Measurements from ENCODE around the gene INKA2.

GRCh38 chr1:111769517-111770146 lies 30.4 kb upstream of the INKA2 start:
- TF ChIP-seq CTCF (IDR thresholded peaks at IDR 0.05; ENCODE audit: poor library complexity, severe bottlenecking) (peak; percentile 90), EZH2 (IDR thresholded peaks at IDR 0.05; ENCODE audit: borderline replicate concordance, insufficient read depth, low read length, poor library complexity, severe bottlenecking) (no peak), MXI1 (conservative IDR thresholded peaks at IDR 0.05; ENCODE audit: poor library complexity, severe bottlenecking) (no peak)

All from neural cell (in vitro differentiated cells).